Neural cell (in vitro differentiated cells): ENCODE results near the gene CLEC20A.

Source experiments
- EZH2 ChIP-seq: fragments of 200-600, 300-800 bp; shearing (Covaris generic), sonication (generic); IDR thresholded peaks from 2 replicates; pipeline ENCODE4 v1.6.1; 2014; ENCODE audit warnings: antibody characterized with exemption, low read length, borderline replicate concordance, mild to moderate bottlenecking; ENCODE audit not compliant: insufficient read depth, poor library complexity, severe bottlenecking
- TF ChIP-seq, protein P1 (sequence below): fragments of 450-650 bp; IDR thresholded peaks from 2 replicates; pipeline ENCODE4 v1.5.1; 2014; ENCODE audit warnings: antibody characterized with exemption, mild to moderate bottlenecking, moderate library complexity; ENCODE audit not compliant: poor library complexity, severe bottlenecking

DNA sequence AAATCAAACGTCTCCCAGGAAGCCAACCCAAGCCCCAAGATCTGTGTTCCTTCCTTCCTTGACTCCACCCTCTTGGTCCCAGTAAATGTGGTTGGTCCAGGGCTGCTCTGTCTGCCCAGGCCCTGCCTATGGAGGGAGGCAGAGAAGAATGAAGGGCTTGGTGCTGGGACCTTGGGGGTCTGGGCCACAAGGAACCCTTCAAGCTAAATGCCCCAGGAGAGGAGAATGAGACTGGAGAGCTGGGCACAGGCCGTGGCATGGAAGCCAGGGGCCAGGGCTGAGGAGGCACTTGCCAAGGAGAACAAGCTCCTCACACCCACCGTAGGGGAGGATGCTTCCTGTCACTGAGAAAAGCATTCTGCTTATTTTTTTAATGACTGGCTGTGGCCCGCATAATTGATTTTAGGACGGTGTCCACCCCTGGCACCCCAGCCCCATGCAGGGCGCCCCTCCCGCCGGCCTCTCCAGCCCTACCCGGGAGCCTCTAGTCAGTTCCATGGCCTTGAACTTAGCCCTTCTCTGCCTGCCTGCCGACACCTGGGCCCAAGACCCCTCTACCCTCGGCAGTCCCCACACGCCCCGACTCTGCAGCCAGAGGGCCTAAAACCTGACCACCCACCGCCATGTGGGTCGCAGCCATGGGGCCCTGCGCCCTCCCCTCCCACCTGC, 889 bp downstream of the CLEC20A start:
- TF ChIP-seq, protein P1, sequence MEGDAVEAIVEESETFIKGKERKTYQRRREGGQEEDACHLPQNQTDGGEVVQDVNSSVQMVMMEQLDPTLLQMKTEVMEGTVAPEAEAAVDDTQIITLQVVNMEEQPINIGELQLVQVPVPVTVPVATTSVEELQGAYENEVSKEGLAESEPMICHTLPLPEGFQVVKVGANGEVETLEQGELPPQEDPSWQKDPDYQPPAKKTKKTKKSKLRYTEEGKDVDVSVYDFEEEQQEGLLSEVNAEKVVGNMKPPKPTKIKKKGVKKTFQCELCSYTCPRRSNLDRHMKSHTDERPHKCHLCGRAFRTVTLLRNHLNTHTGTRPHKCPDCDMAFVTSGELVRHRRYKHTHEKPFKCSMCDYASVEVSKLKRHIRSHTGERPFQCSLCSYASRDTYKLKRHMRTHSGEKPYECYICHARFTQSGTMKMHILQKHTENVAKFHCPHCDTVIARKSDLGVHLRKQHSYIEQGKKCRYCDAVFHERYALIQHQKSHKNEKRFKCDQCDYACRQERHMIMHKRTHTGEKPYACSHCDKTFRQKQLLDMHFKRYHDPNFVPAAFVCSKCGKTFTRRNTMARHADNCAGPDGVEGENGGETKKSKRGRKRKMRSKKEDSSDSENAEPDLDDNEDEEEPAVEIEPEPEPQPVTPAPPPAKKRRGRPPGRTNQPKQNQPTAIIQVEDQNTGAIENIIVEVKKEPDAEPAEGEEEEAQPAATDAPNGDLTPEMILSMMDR = no peak
- TF ChIP-seq EZH2 = no peak
